Measurements from ENCODE around the gene ATP1B4. TPM values are rescaled to one million over a fixed set of nuclear protein-coding genes. Genes with fewer than 3 reads are reported as not detected.
"Not testable (repeated sequence)": the region's sequence is repeated elsewhere in the genome, so short reads cannot be mapped to it uniquely, and the experiment has no call there.

Gene ATP1B4
- total RNA-seq, 1 experiment from 2014 or later: not detected

GRCh38 chrX:120336899-120337298, 25.0 kb upstream of the ATP1B4 start:
- TF ChIP-seq CTCF (conservative IDR thresholded peaks at IDR 0.05): no peak
- no peak overlapping the region for H2BK5ac ChIP-seq (ENCODE audit: insufficient read length, low read length)
- H3K4ac ChIP-seq (ENCODE audit: low read depth, low read length): no peak overlapping the region
- no peak overlapping the region for H2BK12ac ChIP-seq (ENCODE audit: insufficient read length, low read depth, low read length)
- no peak overlapping the region for H3K14ac ChIP-seq (ENCODE audit: insufficient read depth, low read length)
- Mint-ChIP-seq H3K36me3 (ENCODE audit: insufficient read depth in 1 of 3, low read depth in 3 of 3) (peaks cover 11 to 45% (median 29%) of the 10 kb centered on the region in 3 experiments), H3K4me3 (no peak overlapping the region), H3K27ac (no peak overlapping the region), H3K9me3 (peaks cover 83 to 88% of the 10 kb centered on the region in 2 experiments), H3K27me3 (ENCODE audit: low read depth) (no peaks in the 10 kb centered on the region; the same call in 1 of the 2 replicates), H3K4me1 (peaks cover 18% of the 10 kb centered on the region in 2 experiments)
- H2AK5ac ChIP-seq (ENCODE audit: insufficient read length, low read length): no peak overlapping the region
- no peaks in the 10 kb centered on the region for H3K27me3 ChIP-seq (ENCODE audit: insufficient read depth, low read length)
- no peak overlapping the region for H4K8ac ChIP-seq (replicated peaks; ENCODE audit: insufficient read length, low read depth, low read length)
- DNase-seq: no peak
- no peak overlapping the region for H3K4me2 ChIP-seq (ENCODE audit: insufficient read depth, insufficient read length, low read length)
- H2BK120ac ChIP-seq (ENCODE audit: low read depth, low read length, poor library complexity, severe bottlenecking): no peak overlapping the region
- no peak overlapping the region for H2BK15ac ChIP-seq (ENCODE audit: low read depth, low read length)
- H3K79me2 ChIP-seq (ENCODE audit: insufficient read depth, low read length): no peaks in the 10 kb centered on the region
- H3K79me1 ChIP-seq (ENCODE audit: insufficient read depth, low read depth, low read length, poor library complexity, severe bottlenecking): no peaks in the 10 kb centered on the region
- H3K56ac ChIP-seq (ENCODE audit: insufficient read length, low read depth, low read length): no peak overlapping the region
- no peak overlapping the region for H3K9ac ChIP-seq (ENCODE audit: extremely low read depth, insufficient read length, low read length)
- no peak overlapping the region for H4K91ac ChIP-seq (ENCODE audit: insufficient read length, low read depth, low read length)
- H3K23ac ChIP-seq (ENCODE audit: insufficient read length, low read depth, low read length): no peak overlapping the region
- H3K27ac ChIP-seq (ENCODE audit: insufficient read length, low read depth, low read length): no peak overlapping the region
- H3K4me1 ChIP-seq (ENCODE audit: insufficient read depth, low read length): no peaks in the 10 kb centered on the region
- H4K20me1 ChIP-seq (ENCODE audit: control insufficient read depth, insufficient read depth, insufficient read length): no peaks in the 10 kb centered on the region
- H3K18ac ChIP-seq (ENCODE audit: insufficient read length, low read depth, low read length): no peak overlapping the region
- H3T11ph ChIP-seq (ENCODE audit: low read length): no peak overlapping the region
- no peaks in the 10 kb centered on the region for H3K23me2 ChIP-seq (ENCODE audit: insufficient read length, low read depth, low read length, poor library complexity, severe bottlenecking)
- H2AFZ ChIP-seq (ENCODE audit: low read length): no peak overlapping the region
- no peak overlapping the region for H4K5ac ChIP-seq (ENCODE audit: insufficient read length, low read depth, low read length)
- H3K9me3 ChIP-seq (ENCODE audit: control insufficient read depth, low read depth, low read length): peaks cover 24% of the 10 kb centered on the region
- no peak overlapping the region for H2BK20ac ChIP-seq (ENCODE audit: low read depth, low read length, poor library complexity, severe bottlenecking)

GRCh38 chrX:120344566-120344965, 17.3 kb upstream of the ATP1B4 start:
- not testable (repeated sequence) for H3K23me2 ChIP-seq (ENCODE audit: insufficient read length, low read depth, low read length, poor library complexity, severe bottlenecking); H4K91ac ChIP-seq (ENCODE audit: insufficient read length, low read depth, low read length); H3K4me1 Mint-ChIP-seq; H3K27me3 ChIP-seq (ENCODE audit: insufficient read depth, low read length); H3K27ac Mint-ChIP-seq; H2BK20ac ChIP-seq (ENCODE audit: low read depth, low read length, poor library complexity, severe bottlenecking); H2BK5ac ChIP-seq (ENCODE audit: insufficient read length, low read length); H3K79me2 ChIP-seq (ENCODE audit: insufficient read depth, low read length); H3K23ac ChIP-seq (ENCODE audit: insufficient read length, low read depth, low read length); H3K18ac ChIP-seq (ENCODE audit: insufficient read length, low read depth, low read length); H2AFZ ChIP-seq (ENCODE audit: low read length); H3K79me1 ChIP-seq (ENCODE audit: insufficient read depth, low read depth, low read length, poor library complexity, severe bottlenecking); H3K4me3 Mint-ChIP-seq; H3K27me3 Mint-ChIP-seq (ENCODE audit: low read depth); H3K4ac ChIP-seq (ENCODE audit: low read depth, low read length); H3T11ph ChIP-seq (ENCODE audit: low read length); H3K27ac ChIP-seq (ENCODE audit: insufficient read length, low read depth, low read length); DNase-seq; H3K4me2 ChIP-seq (ENCODE audit: insufficient read depth, insufficient read length, low read length); H4K20me1 ChIP-seq (ENCODE audit: control insufficient read depth, insufficient read depth, insufficient read length); H2AK5ac ChIP-seq (ENCODE audit: insufficient read length, low read length); H4K5ac ChIP-seq (ENCODE audit: insufficient read length, low read depth, low read length); H3K4me1 ChIP-seq (ENCODE audit: insufficient read depth, low read length); H3K56ac ChIP-seq (ENCODE audit: insufficient read length, low read depth, low read length); H2BK120ac ChIP-seq (ENCODE audit: low read depth, low read length, poor library complexity, severe bottlenecking); H2BK15ac ChIP-seq (ENCODE audit: low read depth, low read length); H2BK12ac ChIP-seq (ENCODE audit: insufficient read length, low read depth, low read length); H3K9ac ChIP-seq (ENCODE audit: extremely low read depth, insufficient read length, low read length); H3K14ac ChIP-seq (ENCODE audit: insufficient read depth, low read length); H4K8ac ChIP-seq (replicated peaks; ENCODE audit: insufficient read length, low read depth, low read length)
- peaks cover 5 to 12% (median 7%) of the 10 kb centered on the region in 3 experiments for H3K36me3 Mint-ChIP-seq (ENCODE audit: insufficient read depth in 1 of 3, low read depth in 3 of 3)
- H3K9me3 ChIP-seq (ENCODE audit: control insufficient read depth, low read depth, low read length): peaks cover 17% of the 10 kb centered on the region
- no CpG with 5 or more reads among the region's 11 CpGs for WGBS (ENCODE audit: extremely low coverage, insufficient read length, low lambda C conversion rate)
- H3K9me3 Mint-ChIP-seq: peaks cover 61 to 67% of the 10 kb centered on the region in 2 experiments

Measured in H9 (cell line).